AG09309 (cell line): Measurements from ENCODE around the gene MEMO1.
"Not testable (repeated sequence)": the region's sequence is repeated elsewhere in the genome, so short reads cannot be mapped to it uniquely, and the experiment has no call there.

Source experiments
- DNase-seq: peaks from one replicate; pipeline ENCODE4 v3.0.0-alpha.2; 2010; ENCODE audit warnings: low read depth
- H3K4me3 ChIP-seq: 2 replicates; pipeline ENCODE4 v1.5.1; 2011; ENCODE audit warnings: mild to moderate bottlenecking, low read depth, low read length, moderate library complexity; ENCODE audit not compliant: control insufficient read depth
- TF ChIP-seq, protein P1 (sequence below): IDR thresholded peaks from 2 replicates; pipeline ENCODE4 v1.5.1; 2011; ENCODE audit warnings: mild to moderate bottlenecking, low read depth, low read length, inconsistent platforms; ENCODE audit not compliant: insufficient read depth, control insufficient read depth; ENCODE audit errors: missing control alignments

MEMO1 gene

DNA sequence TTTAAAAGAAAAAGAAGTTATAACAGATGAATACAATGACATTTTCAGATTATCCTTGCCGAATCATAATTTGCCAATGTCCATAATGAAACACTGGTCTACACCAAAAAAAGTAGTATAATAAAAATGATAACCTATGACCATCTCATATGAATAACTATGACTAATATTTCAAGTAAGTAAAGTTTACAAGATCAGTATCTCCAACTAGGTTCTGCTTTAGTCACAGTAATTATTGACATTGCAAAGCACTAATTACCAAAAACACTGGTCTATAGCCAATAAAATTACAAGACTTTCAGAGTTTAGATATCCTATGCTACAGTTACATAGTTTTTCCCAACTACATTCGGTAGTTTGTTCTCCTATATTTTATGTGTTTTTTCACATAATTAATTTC, 136.7 kb downstream of the MEMO1 start:
- TF ChIP-seq, protein P1, sequence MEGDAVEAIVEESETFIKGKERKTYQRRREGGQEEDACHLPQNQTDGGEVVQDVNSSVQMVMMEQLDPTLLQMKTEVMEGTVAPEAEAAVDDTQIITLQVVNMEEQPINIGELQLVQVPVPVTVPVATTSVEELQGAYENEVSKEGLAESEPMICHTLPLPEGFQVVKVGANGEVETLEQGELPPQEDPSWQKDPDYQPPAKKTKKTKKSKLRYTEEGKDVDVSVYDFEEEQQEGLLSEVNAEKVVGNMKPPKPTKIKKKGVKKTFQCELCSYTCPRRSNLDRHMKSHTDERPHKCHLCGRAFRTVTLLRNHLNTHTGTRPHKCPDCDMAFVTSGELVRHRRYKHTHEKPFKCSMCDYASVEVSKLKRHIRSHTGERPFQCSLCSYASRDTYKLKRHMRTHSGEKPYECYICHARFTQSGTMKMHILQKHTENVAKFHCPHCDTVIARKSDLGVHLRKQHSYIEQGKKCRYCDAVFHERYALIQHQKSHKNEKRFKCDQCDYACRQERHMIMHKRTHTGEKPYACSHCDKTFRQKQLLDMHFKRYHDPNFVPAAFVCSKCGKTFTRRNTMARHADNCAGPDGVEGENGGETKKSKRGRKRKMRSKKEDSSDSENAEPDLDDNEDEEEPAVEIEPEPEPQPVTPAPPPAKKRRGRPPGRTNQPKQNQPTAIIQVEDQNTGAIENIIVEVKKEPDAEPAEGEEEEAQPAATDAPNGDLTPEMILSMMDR = no peak
- DNase-seq = no peak
- H3K4me3 ChIP-seq = no peak overlapping the region

DNA sequence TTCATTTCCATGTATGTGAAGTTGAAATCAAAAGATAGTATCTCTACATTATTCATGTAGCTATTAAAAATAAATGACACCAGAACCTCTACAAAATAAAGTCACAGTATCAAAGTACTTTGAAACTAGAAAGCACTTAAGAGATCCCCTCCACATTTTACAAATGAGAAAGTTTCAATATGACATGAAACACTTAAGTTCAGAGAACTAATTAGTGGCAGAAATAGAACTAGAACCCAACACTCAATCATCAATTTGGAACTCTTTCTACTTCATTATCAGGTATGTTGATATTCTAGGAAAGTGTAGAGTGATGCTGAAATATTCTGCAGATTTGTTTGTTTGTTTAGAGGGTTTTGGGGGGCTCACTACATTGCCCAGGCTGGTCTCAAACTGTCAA, 145.6 kb downstream of the MEMO1 start:
- no peak overlapping the region for H3K4me3 ChIP-seq
- TF ChIP-seq, protein P1 = no peak
- no peak for DNase-seq

DNA sequence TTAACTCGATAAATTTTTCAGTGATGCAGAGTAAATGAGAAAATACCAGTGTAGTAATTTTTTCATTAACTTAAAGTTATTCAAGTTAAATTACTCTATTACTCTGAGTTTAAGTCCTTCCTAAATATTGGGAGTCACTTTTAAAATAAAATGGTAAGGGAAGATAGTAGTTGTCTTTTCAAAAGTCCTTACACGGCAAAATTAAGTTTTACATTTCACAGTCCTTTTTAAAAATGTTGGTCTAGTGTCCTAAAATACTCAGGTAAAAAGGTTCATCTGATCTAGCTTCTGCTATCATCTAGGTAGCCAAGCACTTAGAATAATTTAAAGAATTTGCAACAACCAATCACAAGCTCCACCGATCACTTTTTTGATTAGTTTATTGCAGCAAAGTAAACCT, 146.9 kb downstream of the MEMO1 start:
- DNase-seq = no peak
- H3K4me3 ChIP-seq = no peak overlapping the region
- TF ChIP-seq, protein P1 = no peak

DNA sequence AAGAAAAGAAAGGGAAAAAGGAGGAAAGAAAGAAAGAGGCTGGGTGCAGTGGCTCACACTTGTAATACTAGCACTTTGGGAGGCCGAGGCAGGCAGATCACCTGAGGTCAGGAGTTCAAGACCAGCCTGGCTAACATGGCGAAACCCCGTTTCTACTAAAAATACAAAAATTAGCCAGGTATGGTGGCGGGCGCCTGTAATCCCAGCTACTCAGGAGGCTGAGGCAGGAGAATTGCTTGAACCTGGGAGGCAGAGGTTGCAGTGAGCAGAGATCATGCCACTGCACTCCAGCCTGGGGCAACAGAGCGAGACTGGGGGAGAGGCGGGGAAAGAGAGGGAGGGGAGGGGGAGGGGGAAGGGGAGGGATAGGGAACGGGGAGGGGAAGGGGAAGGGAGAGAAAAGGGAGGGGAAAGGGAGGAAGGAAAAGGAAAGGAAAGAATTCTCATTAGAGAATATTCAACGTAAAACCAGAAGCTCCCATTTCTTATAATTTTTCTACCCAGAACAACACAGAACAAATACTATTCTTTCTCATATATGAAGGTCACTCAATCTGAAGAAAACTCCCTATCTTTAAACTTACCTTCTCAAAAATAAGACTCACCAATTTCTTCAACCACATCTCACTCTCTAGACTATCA, 147.7 kb downstream of the MEMO1 start:
- not testable (repeated sequence) for H3K4me3 ChIP-seq, DNase-seq

DNA sequence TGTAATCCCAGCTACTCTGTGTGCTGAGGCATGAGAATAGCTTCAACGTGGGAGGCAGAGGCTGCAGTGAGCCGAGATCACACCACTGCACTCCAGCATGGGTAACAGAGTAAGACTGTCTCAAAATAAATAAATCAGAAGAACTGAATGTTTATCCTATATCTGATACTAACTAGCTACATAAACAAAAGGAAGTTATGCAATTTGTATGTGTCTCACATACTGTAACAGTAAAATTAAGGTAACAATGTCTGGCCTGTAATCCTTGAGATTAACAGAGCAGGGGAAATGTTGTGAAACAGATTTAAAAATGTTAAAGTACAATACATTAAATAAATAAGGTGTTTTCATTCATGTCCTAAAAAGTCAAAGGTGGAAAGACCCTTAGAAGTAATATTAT, 150.8 kb downstream of the MEMO1 start:
- TF ChIP-seq, protein P1 = no peak
- no peak for DNase-seq
- no peak overlapping the region for H3K4me3 ChIP-seq

DNA sequence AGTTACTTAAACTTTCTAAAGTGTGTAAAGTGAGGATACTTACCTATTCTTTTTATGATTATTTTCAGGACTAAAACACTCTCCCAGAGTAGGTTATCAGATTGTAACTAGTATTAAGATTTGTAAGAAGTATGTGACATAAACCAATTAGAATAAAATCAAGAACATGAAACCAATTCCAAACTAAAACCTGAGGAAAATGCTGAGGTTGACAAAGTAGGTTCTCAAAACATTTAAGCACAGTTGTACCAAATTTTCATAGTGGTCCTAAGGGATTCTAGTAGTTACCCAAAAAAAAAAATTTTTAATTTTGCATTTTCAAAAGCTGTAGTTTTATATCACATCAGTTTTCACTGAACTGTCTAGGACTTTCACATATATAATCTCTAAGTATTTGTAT, 157.3 kb downstream of the MEMO1 start:
- TF ChIP-seq, protein P1 = no peak
- DNase-seq = no peak
- no peak overlapping the region for H3K4me3 ChIP-seq

DNA sequence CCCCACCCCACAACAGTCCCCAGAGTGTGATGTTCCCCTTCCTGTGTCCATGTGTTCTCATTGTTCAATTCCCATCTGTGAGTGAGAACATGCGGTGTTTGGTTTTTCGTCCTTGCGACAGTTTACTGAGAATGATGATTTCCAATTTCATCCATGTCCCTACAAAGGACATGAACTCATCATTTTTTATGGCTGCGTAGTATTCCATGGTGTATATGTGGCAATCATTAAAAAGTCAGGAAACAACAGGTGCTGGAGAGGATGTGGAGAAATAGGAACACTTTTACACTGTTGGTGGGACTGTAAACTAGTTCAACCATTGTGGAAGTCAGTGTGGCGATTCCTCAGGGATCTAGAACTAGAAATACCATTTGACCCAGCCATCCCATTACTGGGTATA, 168.7 kb downstream of the MEMO1 start:
- DNase-seq, H3K4me3 ChIP-seq: not testable (repeated sequence)

DNA sequence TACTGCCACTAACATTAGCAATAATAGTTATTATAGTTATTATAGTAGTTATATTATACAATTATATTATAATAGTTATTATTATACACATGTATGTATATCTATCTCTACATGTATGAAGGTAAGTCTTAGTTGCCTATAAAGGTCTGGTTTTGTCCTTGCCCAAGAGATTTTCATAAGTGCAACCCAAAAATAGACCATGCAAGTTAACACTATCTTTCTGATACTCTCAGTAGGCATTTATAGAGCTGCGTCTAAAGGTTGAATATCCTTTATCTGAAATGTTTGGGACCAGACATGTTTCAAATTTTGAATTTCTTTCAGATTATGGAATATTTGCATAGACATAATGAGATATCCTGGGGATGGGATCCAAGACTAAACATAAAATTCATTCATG, 175.4 kb downstream of the MEMO1 start:
- no peak overlapping the region for H3K4me3 ChIP-seq
- no peak for DNase-seq
- TF ChIP-seq, protein P1 = no peak
